Esophagus (tissue), 2 donors: ENCODE data around the gene PPM1M. TPM values are rescaled to one million over a fixed set of nuclear protein-coding genes. Genes with fewer than 3 reads are reported as not detected.

Experiments used
- H3K27ac ChIP-seq, 2 donors: one replicate each; pipeline ENCODE4 v1.5.1; 2013; ENCODE audit warnings: low read depth in 2 of 2, mild to moderate bottlenecking in 2 of 2, inconsistent platforms in 1 of 2, low read length in 1 of 2, moderate library complexity in 1 of 2
- H3K27me3 ChIP-seq, 2 donors: one replicate each; pipeline ENCODE4 v1.6.1; 2013; ENCODE audit warnings: low read length in 2 of 2, control low read depth in 1 of 2, mild to moderate bottlenecking in 1 of 2; ENCODE audit not compliant: insufficient read depth in 2 of 2, control insufficient read depth in 1 of 2
- H3K36me3 ChIP-seq, 2 donors: one replicate each; pipeline ENCODE4 v1.6.1; 2013; ENCODE audit warnings: low read length in 1 of 2; ENCODE audit not compliant: control insufficient read depth in 2 of 2, insufficient read depth in 2 of 2
- H3K4me1 ChIP-seq, 2 donors: one replicate each; pipeline ENCODE4 v1.6.1; 2013; ENCODE audit warnings: low read length in 1 of 2; ENCODE audit not compliant: control insufficient read depth in 2 of 2, insufficient read depth in 2 of 2
- H3K4me3 ChIP-seq, 2 donors: one replicate each; pipeline ENCODE4 v1.5.1; 2013; ENCODE audit warnings: low read length in 2 of 2, mild to moderate bottlenecking in 2 of 2, low read depth in 1 of 2, moderate library complexity in 1 of 2
- H3K9me3 ChIP-seq, 2 donors: one replicate each; pipeline ENCODE4 v1.6.1; 2013; ENCODE audit warnings: mild to moderate bottlenecking in 2 of 2, low read depth in 1 of 2, low read length in 1 of 2, moderate library complexity in 1 of 2; ENCODE audit not compliant: control insufficient read depth in 2 of 2, insufficient read depth in 1 of 2
- WGBS, 2 donors: extraction: QIAGEN DNeasy Blood & Tissue Kit; methylation state at CpG; one replicate each; pipeline ENCODE4 v1.1.7; 2013; 5-methylcytosine and 5-hydroxymethylcytosine counted together
- polyA plus RNA-seq, 2 donors: library from polyadenylated mRNA; stranded (reverse); fragments of 200-250 nt; gene quantifications; one replicate each; pipeline ENCODE4 v1.2.3, GENCODE V29; 2013
- donor health status: healthy with polysubstance abuse.
- donor health status: Bipolar disorder and iron deficiency.

Gene PPM1M
- polyA plus RNA-seq, 2 donors: 10.1 to 15.6 TPM

DNA sequence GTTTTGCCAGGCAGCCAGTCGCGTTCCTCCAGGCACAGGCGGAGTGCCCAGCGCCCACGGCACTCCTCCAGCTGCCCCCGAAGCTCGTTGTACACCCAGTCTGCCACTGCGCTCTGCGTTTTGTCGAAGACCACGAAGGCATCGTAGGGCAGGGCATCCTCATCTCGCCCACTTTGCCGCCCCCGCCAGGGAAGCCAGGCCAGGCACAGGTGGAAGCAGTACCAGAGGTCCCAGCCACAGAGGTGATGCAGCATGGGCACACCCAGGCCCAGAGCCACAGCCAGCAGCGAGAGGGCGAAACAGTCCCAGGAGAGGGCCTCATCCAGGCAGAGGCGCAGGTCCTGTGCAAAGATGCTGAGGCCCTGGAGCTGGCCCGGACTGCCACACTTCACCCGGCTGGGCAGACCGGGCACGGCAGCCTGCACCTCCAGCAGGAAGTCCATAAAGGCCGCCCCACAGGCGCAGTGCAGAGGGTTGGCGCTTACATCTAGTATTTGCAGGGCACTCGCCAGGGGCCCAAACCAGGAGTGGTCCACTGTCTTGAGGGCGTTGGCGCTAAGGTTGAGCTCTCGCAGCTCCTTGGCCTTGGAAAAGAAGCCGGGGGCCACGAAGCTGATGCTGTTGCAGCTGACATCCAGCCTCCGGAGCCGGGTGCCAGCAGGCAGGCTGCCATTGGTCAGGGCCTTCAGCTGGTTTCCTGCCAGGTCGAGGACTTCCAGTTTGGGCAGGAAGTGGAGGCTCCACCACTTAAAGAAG, 23.8 kb upstream of the PPM1M start:
- WGBS, 2 donors: 80 to 82% methylated on average over 33 to 34 of the region's 34 CpGs
- H3K36me3 ChIP-seq: no peaks in the 10 kb centered on the region
- no peak overlapping the region for H3K4me3 ChIP-seq
- no peaks in the 10 kb centered on the region for H3K9me3 ChIP-seq
- no peaks in the 10 kb centered on the region for H3K27me3 ChIP-seq
- H3K27ac ChIP-seq: no peak overlapping the region
- peaks cover 7 to 17% of the 10 kb centered on the region in 2 donors for H3K4me1 ChIP-seq

GRCh38 chr3:52222319-52223221, 23.0 kb upstream of the PPM1M start:
- WGBS, 2 donors: 90 to 91% methylated on average over 41 of the region's 41 CpGs
- Histone ChIP-seq H3K36me3 (peaks cover 0 to 1% of the 10 kb centered on the region in 2 donors), H3K4me1 (peaks cover 7 to 16% of the 10 kb centered on the region in 2 donors)

DNA sequence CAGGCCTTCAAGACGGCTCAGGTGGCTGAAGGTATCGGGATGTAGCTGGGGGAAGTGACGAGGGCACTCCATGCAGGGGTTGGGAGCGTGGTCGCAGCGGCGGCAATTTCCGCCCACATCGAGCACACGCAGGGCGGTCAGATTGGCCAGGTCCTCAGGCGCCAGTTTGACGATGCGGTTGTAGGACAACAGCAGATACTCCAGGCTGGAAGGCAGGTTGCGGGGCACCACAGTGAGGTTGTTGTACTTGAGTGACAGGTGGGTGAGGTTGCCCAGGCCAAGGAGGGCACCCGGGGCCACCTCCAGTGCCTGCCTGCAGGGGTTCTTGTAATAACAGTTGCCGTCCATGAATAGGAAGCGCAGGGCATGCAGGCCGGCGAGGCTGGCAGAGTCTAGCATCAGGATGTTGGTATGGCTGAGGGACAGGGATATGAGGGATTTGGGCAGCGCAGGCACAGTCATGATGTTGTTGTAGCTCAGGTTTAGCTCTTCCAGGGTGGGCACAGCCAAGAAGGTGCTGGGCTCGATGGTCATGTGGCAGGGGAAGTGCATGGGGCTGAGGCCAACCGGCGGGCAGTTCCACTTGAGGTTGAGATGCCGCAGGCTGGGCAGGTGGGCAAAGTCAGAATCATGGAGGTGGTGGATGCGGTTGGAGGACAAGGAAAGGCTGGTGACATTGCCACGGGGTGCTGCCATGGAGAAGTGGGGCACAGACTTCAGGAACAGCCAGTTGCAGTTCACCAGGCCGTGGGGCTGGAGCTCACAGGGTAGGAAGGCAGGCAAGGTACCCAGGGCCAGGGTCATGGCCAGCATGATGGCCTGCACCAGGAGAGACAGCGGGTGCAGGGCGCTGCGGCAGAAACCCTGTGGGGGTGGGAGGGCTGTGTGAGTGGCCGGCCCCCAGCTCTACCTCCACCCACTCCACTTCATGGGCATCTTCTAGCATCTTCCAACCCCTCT, 21.8 kb upstream of the PPM1M start:
- Histone ChIP-seq H3K27me3 (no peaks in the 10 kb centered on the region), H3K36me3 (peaks cover 4 to 6% of the 10 kb centered on the region in 2 donors)
- WGBS, 2 donors: 93% methylated on average over 30 to 32 of the region's 32 CpGs

More at GRCh38 chr3:52222319-52223221, 23.0 kb upstream of the PPM1M start:
- Histone ChIP-seq H3K27ac (no peak overlapping the region), H3K9me3 (no peaks in the 10 kb centered on the region), H3K4me3 (no peak overlapping the region), H3K27me3 (no peaks in the 10 kb centered on the region)

GRCh38 chr3:52225452-52226228, 19.9 kb upstream of the PPM1M start, which contains the start of gene TLR9:
TSS of gene TLR9 (minus strand) at chr3:52225645. CDS start at chr3:52225529, 116 bp downstream.
- Histone ChIP-seq H3K27ac (no peak within 1 kb of the TSS), H3K9me3 (no peaks in the 10 kb centered on the region), H3K27me3 (no peaks in the 10 kb centered on the region), H3K4me1 (peaks cover 0 to 5% of the 10 kb centered on the region in 2 donors), H3K4me3 (no peak within 1 kb of the TSS), H3K36me3 (peaks cover 14 to 25% of the 10 kb centered on the region in 2 donors)
- 54 to 61% methylated on average over 9 of the region's 9 CpGs for WGBS, 2 donors

More for the DNA sequence above, 21.8 kb upstream of the PPM1M start:
- H3K4me3 ChIP-seq: no peak overlapping the region
- peaks cover under 1 to 10% of the 10 kb centered on the region in 2 donors for H3K4me1 ChIP-seq
- no peak overlapping the region for H3K27ac ChIP-seq
- H3K9me3 ChIP-seq: no peaks in the 10 kb centered on the region

- Histone ChIP-seq H3K27ac (no peak overlapping the region), H3K36me3 (peaks cover 18 to 32% of the 10 kb centered on the region in 2 donors), H3K4me1 (peaks cover 0 to 5% of the 10 kb centered on the region in 2 donors), H3K4me3 (no peak overlapping the region), H3K9me3 (no peaks in the 10 kb centered on the region), H3K27me3 (no peaks in the 10 kb centered on the region)
- 79 to 80% methylated on average over 5 of the region's 5 CpGs for WGBS, 2 donors
These were observed 19.2 kb upstream of the PPM1M start for GRCh38 chr3:52226229-52226817.

DNA sequence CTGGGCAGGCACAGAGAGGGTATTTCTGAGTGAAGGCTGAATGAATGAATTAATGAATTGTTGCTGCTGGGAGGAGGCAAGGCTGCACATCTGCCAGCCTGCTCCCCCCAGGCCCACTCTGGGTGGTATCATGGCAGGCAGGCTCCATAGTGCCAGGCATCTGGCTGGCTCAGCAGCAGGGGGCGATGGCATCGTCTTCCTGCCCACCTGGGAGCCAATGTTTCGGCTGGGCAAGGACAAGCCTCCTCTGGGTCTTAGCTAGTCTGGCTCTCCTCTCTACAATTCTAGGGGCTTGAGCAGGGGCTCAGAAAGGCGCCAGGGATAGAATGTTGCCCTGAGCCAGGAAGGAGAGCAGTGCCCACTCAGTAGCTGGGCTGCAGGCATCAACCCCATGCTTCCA, 18.4 kb upstream of the PPM1M start:
- Histone ChIP-seq H3K4me3 (no peak overlapping the region), H3K9me3 (no peaks in the 10 kb centered on the region), H3K36me3 (peaks cover 18 to 39% of the 10 kb centered on the region in 2 donors), H3K27ac (no peak overlapping the region), H3K27me3 (no peaks in the 10 kb centered on the region), H3K4me1 (peaks cover 0 to 12% of the 10 kb centered on the region in 2 donors)
- WGBS, 2 donors: 87% methylated on average over 4 of the region's 4 CpGs

DNA sequence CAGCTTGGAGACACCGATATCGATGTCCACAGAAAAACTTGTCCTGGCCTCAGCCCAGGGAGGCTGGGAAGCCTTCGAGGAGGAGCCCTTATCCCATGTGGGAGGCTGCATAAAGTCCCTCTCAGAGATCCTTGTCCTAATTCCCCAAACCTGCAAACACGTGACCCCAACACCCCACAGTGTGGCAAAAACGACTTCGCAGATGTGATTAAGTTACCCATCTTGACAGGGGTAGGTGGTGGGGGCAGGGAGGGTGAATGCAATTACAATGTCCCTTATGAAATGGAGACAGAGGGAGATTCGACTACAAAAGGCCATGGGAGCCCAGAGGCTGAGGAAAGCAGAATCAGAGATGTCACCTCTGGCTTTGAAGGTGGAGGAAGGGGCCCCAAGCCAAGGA, 17.8 kb upstream of the PPM1M start:
- no peak overlapping the region for H3K27ac ChIP-seq
- H3K4me1 ChIP-seq: peaks cover 0 to 12% of the 10 kb centered on the region in 2 donors
- peaks cover 18 to 39% of the 10 kb centered on the region in 2 donors for H3K36me3 ChIP-seq
- no peaks in the 10 kb centered on the region for H3K9me3 ChIP-seq
- H3K4me3 ChIP-seq: no peak overlapping the region
- no peaks in the 10 kb centered on the region for H3K27me3 ChIP-seq
- 77 to 83% methylated on average over 7 of the region's 7 CpGs for WGBS, 2 donors

DNA sequence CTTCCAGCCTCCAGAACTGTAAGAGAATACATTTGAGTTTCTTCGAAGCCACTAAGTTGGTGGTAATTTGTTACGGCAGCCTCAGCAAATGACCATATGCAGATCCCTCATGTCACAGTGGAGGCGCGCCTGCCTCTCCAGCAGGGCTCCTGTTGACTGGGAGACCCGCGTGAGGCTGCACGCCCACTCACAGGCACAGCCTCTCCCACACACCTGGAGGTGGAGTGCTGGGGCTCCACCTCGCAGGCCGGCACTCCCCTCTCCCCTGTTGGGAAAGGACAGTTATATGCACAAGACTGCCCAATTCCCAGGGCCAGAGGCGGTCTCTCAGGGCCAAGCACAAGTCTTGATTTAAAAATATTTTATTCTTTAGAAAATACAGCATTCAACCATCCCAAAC, 17.3 kb upstream of the PPM1M start:
- Histone ChIP-seq H3K9me3 (no peaks in the 10 kb centered on the region), H3K36me3 (peaks cover 18 to 39% of the 10 kb centered on the region in 2 donors), H3K4me3 (no peak overlapping the region), H3K27ac (no peak overlapping the region), H3K27me3 (no peaks in the 10 kb centered on the region), H3K4me1 (peaks cover 0 to 12% of the 10 kb centered on the region in 2 donors)
- 78 to 86% methylated on average over 10 of the region's 10 CpGs for WGBS, 2 donors
